ENCODE measurements around the gene TMEM218.
"Not testable (repeated sequence)": the region's sequence is repeated elsewhere in the genome, so short reads cannot be mapped to it uniquely, and the experiment has no call there.

TMEM218 gene

DNA sequence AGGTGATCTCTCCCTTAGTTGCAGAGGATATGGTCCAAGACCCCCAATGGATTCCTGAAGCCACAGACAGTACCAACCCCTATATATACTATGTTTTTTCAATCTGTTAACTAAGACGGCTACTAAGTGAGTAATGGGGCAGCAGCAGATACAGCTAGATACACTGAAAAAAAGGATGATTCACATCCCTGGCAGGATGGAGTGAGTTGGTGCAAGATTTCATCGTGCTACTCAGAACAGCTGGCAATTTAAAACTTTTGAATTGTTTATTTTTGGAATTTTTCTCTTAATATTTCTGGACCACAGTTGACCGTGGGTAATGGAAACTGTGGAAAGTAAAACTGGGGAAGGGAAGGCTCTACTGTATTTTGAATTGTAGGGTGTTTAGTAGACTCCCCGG lies 17.0 kb upstream of the TMEM218 start:
- no peak for DNase-seq

DNA sequence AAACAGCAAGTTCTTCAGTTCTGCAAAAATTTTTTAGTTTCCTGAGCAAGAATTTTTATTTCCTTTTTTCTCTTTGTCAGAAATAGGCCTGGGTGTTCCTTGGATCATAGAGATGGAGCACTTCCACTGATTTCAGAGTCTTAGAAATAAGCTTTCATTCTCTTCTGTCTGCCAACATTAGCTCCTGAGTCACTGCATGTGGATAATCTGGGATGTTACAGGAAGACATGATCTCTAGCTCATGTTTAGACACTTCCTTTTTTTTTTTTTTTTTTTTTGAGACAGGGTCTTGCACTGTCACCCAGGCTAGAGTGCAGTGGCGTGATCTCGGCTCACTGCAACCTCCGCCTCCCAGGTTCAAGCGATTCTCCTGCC lies 13.2 kb upstream of the TMEM218 start:
- no peak for DNase-seq

DNA sequence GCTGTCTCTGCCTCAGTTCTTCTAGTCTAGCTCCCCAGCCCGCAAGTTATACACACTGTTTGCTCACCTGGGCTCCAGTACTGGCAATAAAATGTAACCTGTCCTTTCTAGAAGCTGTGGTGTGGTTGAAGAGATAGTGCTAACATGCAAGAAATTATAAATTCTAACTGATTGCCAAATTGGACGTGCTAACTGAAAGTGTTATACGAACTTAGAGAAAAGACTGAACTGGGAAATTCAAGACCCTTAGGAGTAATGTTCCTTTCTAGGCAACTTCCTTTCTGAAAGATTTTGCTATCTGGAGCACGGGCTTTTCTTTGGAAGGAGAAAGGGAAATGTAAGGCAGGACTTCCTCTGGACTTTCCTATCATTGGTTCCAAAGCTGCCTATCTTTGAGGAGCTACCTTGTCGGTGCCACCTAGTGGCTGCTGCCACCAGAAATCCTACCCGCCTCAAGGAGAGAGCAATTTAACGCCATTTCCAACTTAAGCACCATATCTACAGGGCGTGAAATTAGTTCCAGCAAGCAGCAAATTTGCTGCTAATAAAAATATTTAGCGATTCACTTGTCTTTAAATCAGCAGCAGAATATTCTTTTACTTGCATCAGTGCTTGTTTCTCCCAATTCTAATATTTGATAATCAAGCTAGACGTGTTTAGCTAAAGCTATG lies 12.7 kb upstream of the TMEM218 start:
- DNase-seq = peak in 1 of 2 experiments; percentile 14

DNA sequence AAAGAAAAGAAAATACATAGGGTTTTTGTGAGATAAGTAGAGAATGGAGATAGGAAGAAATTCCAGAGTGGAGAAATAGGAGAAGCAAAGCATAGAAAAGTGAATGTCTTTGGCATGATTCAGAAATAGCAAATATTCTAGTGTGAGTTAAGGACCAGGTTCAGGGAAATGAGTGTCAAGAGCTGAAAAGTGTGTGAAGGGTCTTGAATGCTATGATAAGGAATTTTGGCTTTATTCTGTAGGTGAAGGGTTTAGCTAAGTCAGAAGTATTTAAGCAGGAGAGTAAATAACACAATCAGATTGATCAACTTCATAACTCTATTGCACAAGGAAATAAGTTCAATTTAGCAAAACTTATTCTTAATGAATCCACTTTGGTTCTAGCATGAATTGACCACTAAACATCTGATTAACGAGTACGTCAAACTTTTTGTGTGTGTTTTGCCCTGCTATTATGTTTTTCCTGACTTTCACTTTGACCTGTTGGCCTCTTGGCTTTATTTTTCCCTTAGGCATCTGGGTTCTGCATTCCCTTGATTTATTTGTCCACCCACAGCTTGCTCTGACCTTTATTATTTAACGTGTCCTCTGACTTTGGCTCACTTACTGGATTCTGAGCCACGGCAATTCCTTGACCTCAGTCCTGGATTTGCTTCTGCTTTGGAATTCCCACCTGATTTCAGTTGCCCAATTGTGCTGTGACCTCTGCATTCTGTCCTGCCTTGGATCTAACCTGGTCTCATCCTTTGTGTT lies 11.9 kb upstream of the TMEM218 start:
- DNase-seq = no peak

DNA sequence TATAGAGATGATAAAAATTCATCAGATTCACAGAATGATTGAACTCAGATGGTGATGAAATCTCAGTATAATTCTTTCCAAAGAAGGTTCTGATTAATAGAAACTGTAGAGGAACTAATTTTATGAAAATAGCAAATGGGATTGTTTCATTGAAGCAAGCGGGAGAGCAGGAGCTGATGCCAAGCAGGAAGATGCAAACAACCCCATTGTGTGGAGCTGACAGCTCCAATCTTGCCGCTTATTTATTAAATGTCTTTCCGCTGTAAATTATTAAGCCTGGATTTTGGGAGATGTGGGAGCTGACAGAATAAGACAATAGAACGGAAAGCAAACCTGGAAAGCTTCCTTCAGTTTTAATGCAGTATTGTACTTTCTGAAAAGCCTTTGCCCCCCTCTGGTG lies 6.0 kb upstream of the TMEM218 start:
- no peak for DNase-seq

DNA sequence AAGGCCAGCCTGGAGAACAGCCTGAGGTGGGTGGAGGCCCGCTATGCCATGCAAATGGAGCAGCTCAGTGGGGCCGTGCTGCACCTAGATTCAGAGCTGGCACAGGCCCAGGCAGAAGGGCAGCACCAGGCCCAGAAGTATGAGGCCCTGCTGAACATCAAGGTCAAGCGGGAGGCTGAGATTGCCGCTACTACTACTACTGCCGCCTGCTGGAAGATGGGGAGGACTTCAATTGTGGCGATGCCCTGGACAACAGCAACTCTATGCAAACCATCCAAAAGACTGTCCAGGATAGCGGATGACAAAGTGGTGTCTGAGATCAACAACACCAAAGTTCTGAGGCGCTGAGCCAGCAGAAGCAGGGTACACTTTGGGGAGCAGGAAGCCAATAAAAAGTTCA lies 3.1 kb upstream of the TMEM218 start:
- DNase-seq = no peak

DNA sequence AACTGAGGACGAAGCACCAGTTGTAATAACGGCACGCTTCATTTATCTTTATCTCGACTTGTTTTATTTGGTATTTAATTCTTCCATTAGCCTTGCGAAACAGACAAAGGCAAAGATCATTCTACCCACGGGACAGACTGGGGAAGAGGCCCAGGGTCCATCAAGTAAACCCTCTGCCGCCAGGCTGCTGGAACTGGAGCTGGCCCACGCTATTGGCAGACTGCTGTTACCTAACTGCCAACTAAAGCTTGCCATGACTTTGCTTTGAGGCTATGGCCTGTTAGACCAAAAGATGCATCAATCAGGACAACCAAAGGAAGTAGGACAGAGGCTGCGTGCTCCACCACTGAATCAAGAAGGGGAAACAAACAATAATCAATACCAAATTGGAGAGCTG lies 780 bp upstream of the TMEM218 start:
- DNase-seq = no peak

DNA sequence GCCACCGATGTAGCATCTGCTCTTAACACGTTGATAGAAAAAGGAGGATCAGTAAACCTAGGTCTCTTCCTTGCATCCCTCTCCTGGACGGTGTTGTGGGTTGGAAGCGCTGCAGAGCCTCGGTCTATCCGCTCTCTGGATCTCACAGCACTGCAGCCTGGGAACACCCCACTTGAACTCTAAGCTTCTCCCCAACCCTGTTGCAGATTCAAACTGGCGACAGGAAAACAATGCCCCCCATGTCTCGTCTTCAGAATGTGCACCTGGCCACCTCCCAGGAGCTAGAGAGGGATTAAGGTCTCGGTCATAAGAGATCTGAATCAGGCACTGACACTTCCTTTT lies 454 bp downstream of the TMEM218 start:
- DNase-seq = peak in 1 of 2 experiments; percentile 35

DNA sequence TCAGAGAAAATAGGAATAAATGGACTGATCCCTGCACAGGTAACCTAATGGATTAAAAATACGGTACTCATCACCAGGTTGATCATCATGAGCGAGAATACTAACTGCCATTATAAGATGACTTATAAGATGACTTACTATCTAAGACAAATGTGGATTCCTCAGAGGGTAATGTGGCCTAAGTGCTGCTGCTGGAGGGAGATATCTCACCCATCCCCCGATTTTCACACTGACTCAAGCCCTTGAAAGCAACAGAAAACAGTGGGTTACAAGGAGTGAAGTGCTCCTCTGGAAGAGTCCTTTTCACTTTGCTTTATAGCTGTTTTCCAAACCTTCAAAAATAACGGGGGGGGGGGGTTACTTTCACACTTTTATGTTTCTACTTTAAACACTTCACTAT lies 920 bp downstream of the TMEM218 start:
- no peak for DNase-seq

DNA sequence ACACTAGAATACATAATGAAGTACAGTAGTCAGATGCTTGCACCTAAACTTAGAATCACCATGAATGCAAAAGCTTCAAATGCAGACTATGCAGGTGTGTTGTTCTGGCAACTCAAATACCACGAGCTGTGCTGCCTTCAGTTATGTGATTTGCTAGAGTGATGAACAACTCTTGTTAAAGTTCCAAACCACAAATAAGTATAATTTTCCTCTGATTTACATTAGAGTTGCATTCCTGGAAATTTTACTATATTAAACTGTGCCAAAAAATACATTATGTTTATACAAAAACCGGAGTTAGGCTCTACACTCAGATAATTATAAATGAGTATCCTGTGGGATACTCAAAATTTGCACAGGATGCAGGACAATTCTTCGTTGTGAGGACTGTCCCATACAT lies 3.0 kb downstream of the TMEM218 start:
- no peak for DNase-seq

DNA sequence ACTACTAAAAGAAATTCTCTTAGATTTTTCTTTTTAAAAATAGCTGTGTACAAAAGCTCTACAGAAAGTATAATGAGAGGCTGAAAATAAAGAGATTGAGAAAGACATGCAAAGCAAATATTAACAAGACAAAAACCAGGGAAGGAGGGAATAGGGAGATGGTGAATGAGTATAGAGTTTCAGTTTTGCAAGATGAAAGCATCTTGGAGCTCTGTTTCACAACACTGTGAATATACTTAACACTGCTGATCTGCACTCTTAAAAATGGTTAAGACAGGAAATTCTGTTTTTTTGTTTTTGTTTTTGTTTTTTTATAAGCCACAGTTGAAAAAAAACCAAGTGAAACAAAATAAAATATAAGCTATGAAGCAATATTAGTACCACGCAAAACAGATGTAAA lies 5.5 kb downstream of the TMEM218 start:
- no peak for DNase-seq

DNA sequence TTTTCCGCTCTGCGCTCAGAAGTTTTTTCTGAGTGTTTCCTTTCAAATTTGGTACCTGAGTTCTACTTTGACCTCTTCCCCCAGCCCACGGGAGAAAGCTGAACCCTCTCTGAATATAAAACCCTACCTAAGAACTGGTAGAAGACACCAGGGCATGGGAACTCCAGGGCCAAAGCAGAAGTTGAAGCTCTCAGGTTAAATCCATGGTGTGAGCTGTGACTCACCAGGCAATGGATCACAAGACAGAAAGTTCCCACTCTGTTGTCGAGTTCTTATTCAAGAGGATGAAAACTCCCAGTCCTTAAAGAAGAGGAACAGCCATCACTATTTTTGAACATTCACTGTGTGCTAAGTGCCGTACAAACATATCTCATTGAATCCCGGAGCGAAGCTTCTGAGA lies 8.9 kb downstream of the TMEM218 start:
- no peak for DNase-seq

DNA sequence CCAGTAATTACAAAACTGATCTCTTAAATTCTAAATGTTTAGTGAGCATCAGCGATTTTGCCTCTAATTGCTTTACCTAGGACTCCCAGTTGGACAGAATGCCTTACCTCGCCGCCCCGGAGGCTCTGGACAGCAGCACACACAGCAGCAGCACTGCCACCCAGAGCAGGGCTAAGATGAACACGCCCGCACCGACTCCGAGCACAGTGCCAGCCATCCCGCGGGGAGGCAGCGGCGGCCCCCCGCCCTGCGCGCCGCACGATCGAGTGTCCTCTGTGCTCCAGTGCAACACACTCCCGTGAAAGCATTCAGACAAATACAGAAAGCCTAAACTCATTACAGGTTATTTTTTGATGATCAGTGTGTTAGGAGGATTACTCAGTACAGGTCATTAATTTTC lies 9.4 kb downstream of the TMEM218 start:
- DNase-seq = no peak

DNA sequence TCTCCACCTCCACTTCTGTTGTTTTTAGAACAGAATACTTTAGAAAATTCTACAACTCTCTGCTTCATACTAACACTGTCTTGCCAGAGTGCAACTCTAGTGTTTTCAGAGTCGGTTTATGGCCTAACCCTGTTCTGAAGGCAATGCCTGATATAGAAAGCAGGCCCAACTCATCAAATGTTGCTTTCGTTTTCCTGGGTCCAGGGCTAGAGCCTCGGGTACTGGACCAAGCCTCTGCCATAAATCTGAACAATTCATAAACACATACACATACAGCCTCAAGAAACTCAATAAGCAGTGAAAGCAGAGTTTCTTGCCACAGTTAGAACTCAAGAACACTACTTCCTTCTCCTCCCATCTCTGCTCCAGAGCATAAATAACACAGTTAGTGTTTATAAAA lies 9.8 kb downstream of the TMEM218 start:
- DNase-seq = no peak

DNA sequence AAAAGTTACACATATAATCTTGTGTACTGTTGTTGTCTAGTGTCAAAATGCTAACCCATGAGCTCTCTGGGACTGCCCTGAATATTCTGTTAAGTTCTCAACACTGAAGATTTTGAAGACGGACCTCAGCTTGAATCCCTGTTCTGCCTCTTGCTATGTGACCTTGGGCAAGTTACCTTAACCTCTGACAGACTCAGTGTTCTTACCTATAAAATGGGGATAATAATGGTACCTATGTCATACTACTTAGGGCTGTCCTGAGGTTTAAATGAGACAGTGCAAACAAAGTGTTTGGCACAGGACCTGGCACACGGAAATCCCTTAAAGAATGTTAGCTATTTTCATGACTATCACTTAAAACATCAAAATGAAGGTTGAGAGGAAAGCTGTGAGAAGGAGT lies 11.3 kb downstream of the TMEM218 start:
- no peak for DNase-seq

DNA sequence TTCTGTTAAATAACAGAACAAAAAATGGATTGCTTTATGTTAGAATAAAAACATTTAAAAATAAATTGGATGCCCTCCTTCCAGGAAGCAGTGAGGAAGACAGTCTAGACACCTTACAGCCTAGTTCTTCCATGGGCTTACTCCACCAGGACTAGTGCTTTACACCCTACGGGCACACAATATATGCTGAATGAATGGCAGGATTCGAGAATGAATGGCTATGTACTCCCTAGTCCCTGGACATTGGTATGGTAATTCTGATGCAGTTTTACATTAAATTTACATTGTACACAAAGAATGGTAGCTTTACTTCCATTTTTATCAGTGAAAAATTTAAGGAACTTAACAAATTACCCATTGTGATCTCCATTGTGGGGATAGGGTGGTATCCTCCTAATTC lies 16.7 kb downstream of the TMEM218 start:
- no peak for DNase-seq

DNA sequence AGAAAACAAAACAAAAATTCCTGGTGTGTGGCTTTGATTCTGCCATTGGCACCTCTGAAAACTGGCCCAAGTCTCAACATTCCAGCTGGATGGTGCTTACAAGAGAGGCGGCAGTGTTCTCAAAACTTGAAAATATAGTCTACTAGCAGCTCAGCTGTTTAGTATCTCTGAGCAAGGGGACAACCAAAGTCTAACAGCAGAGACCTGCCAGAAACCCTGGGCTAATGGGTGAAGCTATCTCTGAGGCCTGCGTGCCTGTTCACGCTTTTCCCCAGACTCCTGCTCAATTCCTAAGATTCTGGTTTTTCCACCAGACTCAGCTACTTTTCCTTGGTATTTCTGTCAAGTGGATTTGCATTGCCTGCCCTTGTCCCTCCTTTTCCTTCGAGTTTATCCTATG lies 17.9 kb downstream of the TMEM218 start:
- no peak for DNase-seq

DNA sequence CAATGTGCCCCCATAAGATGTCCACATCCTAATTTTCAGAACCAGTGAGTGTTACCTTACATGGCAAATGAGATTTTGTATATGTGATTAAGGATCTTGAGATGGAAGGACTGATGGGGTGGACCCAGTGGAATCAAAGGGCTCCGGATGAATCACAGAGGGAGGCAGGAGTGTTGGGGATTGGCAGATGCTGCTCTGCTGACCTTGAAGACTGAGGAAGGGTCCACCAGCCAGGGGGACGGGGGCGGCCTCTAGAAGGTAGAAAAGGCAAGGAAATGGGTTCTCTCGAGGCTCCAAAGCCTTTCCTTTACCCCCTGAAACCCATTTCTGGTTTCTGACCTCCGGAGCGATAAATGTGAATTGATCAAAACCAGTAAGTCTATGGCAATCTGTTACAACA lies 18.8 kb downstream of the TMEM218 start:
- no peak for DNase-seq

DNA sequence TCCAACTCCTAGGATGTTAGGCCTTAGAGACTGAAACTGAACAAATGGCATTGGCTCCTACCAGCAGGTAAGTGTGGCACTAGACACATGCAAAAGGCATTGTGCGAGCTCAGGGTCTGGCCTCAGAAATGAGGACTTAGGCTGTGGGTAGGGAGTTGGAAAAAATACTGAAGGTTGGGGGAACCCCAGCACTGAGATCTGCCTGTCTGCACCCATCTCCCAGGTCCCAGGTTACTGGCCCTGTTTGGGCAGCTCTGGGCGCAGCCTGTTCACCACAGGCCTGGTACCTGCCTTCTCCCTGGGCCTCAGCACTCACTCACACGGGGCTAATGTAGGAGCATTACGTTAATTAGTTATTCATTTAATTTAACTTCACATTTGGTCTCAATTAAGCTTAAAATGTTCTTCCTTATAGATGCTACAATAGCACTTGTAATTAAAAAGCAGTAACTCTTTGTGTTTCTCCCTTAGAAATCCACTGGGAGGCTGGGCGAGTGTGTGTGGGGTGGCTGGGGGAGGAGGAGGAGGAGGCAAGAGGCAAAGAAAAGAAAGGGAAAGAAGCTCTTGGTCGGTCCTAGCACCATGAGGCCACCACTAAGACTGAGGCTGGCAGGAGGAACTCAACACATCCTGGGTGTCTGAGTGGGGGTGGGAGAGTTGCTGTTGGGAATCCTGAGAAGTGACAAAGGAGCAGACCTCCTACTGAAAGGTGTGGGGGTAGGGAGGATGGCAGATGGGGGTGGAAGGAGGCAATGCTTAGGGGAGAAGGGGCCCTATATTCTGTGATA lies 19.4 kb downstream of the TMEM218 start:
- DNase-seq = no peak

DNA sequence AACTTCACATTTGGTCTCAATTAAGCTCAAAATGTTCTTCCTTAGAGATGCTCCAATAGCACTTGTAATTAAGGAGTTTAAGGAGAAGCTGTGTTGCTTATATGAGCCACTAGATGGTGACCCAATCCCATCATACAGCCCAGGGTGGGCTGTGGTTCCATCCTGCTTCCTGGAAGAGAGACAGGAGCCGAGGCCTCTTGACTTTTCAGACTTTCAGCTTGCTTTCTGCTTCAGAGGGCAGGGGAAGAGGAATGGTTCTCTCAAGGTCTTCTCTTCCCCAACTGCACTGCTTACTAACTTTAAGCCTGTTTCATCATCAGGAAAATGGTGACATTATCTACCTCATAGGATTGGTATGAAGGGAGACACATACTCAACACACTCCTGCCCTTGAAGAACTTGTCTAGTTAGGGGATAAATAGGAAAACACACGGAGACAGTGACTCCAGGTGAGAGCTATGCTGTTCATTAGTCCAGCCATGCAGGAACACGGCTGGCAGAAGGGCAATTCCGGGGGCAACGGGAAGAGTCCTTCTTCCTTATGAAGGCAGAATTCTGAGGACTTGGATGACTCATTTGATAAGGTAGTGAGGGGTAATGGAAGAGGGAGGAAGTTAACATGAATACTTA lies 20.1 kb downstream of the TMEM218 start:
- DNase-seq = no peak

DNA sequence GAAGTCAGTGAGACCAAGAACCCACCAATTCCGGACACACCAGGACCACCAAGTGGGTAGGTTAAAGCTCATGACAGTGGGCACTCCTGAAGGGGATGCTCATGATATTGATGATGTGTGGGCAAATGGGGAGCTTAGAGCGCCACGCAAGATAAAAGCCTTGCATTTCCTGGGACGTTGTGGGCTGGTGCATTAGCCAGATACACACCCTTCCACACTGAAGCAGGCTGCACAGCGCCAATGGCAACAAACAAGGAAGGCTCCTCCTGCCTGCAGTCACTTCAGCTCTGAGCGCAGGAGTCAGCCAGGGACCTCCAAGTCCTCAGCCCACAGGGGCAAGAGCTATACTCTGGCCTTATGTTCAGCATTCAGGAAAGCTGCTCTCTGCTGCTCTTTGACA lies 20.6 kb downstream of the TMEM218 start:
- no peak for DNase-seq

DNA sequence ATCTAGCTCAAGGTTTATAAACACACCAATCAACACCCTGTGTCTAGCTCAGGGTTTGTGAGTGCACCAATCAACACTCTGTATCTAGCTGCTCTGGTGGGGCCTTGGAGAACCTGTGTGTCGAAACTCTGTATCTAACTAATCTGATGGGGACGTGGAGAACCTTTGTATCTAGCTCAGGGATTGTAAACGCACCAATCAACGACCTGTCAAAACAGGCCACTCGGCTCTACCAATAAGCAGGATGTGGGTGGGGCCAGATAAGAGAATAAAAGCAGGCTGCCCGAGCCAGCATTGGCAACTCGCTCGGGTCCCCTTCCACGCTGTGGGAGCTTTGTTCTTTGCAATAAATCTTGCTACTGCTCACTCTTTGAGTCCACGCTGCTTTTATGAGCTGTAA lies 21.3 kb downstream of the TMEM218 start:
- not testable (repeated sequence) for DNase-seq

DNA sequence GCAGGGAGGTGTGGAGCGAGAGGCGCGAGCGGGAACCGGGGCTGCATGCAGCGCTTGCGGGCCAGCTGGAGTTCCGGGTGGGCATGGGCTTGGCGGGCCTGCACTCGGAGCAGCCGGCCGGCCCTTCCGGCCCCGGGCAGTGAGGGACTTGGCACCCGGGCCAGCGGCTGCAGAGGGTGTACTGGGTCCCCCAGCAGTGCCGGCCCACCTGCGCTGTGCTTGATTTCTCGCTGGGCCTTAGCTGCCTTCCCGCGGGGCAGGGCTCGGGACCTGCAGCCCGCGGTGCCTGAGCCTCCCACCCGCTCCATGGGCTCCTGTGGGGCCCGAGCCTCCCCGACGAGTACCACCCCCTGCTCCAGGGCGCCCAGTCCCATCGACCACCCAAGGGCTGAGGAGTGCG lies 21.9 kb downstream of the TMEM218 start:
- DNase-seq = not testable (repeated sequence)

All from NCI-H187 (cell line).